ENCODE results near the gene RABGAP1L. TPM values are rescaled to one million over a fixed set of nuclear protein-coding genes. Genes with fewer than 3 reads are reported as not detected.

The RABGAP1L gene
- total and polyA plus RNA-seq, 2 of the 4 experiments (the other 2 are of a cell fraction) = 7.9 to 26.7 TPM

GRCh38 chr1:174134003-174134659 is 25.2 kb upstream of the RABGAP1L start:
- Histone ChIP-seq H4K20me1 (ENCODE audit: insufficient read depth, low read length) (no peaks in the 10 kb centered on the region), H3K23ac (ENCODE audit: low read depth, low read length) (no peak overlapping the region), H3K4me2 (ENCODE audit: low read depth, low read length) (no peak overlapping the region), H3K18ac (ENCODE audit: low read depth, low read length) (no peak overlapping the region), H2BK120ac (ENCODE audit: low read depth, low read length) (no peak overlapping the region), H3K9me3 (ENCODE audit: control insufficient read depth, insufficient read depth, low read length) (no peaks in the 10 kb centered on the region; the same call in 1 of the 2 replicates), H3K4me1 (ENCODE audit: control insufficient read depth, insufficient read depth, low read length) (no peaks in the 10 kb centered on the region), H3K79me1 (ENCODE audit: low read depth in 1 of 2, low read length in 2 of 2) (no peaks in the 10 kb centered on the region), H3K9ac (ENCODE audit: low read depth, low read length) (no peak overlapping the region), H4K5ac (ENCODE audit: low read depth, low read length) (no peak overlapping the region), H2AK9ac (replicated peaks; ENCODE audit: low read depth, low read length, poor library complexity) (no peak overlapping the region), H2AK5ac (ENCODE audit: low read depth, low read length) (no peak overlapping the region), H3K9me1 (ENCODE audit: insufficient read depth, low read length) (no peaks in the 10 kb centered on the region), H3K4ac (ENCODE audit: low read depth, low read length) (no peak overlapping the region), H3K14ac (replicated peaks; ENCODE audit: low read depth, low read length) (no peak overlapping the region), H3K27me3 (ENCODE audit: control insufficient read depth, insufficient read depth, low read length) (no peaks in the 10 kb centered on the region; the same call in 1 of the 2 replicates), H4K91ac (ENCODE audit: insufficient read depth, low read depth, low read length) (no peak overlapping the region), H2BK15ac (ENCODE audit: low read depth, low read length) (no peak overlapping the region), H2AFZ (replicated peaks; ENCODE audit: low read length, poor library complexity) (no peak overlapping the region), H2BK5ac (ENCODE audit: low read depth, low read length, poor library complexity, severe bottlenecking) (no peak overlapping the region), H3K56ac (ENCODE audit: extremely low read depth, insufficient read depth, low read length) (no peak overlapping the region), H2BK20ac (ENCODE audit: low read depth, low read length) (no peak overlapping the region), H3K36me3 (ENCODE audit: control insufficient read depth, insufficient read depth, low read length) (no peaks in the 10 kb centered on the region), H3K27ac (ENCODE audit: insufficient read depth, low read length) (no peak overlapping the region), H3K4me3 (ENCODE audit: insufficient read depth, low read depth, low read length) (no peak overlapping the region), H4K8ac (ENCODE audit: low read depth in 2 of 2, low read length in 2 of 2) (no peak overlapping the region)
- intact Hi-C loops (cut with micrococcal nuclease) (no loop called here), dilution Hi-C loops (cut with HindIII; ENCODE audit: low sequenced_read_pairs, unreplicated experiment) (no loop called here), in situ Hi-C loops (cut with MboI; ENCODE audit: low sequenced_read_pairs) (no loop called here)
- TF ChIP-seq RCOR1 (IDR thresholded peaks at IDR 0.05; ENCODE audit: insufficient replicate concordance, low read length) = no peak
- no peak for TF ChIP-seq MXI1 (IDR thresholded peaks at IDR 0.05; ENCODE audit: borderline replicate concordance, low read depth, low read length)
- TF ChIP-seq RFX5 (IDR thresholded peaks at IDR 0.05; ENCODE audit: low read depth, low read length) = no peak
- no peak for TF ChIP-seq MAZ (IDR thresholded peaks at IDR 0.05; ENCODE audit: borderline replicate concordance, low read depth, low read length)
- no peak for TF ChIP-seq POLR2A (IDR thresholded peaks at IDR 0.05; ENCODE audit: low read depth, low read length)
- no peak for TF ChIP-seq BHLHE40 (IDR thresholded peaks at IDR 0.05; ENCODE audit: low read depth, low read length)
- TF ChIP-seq, protein P1, sequence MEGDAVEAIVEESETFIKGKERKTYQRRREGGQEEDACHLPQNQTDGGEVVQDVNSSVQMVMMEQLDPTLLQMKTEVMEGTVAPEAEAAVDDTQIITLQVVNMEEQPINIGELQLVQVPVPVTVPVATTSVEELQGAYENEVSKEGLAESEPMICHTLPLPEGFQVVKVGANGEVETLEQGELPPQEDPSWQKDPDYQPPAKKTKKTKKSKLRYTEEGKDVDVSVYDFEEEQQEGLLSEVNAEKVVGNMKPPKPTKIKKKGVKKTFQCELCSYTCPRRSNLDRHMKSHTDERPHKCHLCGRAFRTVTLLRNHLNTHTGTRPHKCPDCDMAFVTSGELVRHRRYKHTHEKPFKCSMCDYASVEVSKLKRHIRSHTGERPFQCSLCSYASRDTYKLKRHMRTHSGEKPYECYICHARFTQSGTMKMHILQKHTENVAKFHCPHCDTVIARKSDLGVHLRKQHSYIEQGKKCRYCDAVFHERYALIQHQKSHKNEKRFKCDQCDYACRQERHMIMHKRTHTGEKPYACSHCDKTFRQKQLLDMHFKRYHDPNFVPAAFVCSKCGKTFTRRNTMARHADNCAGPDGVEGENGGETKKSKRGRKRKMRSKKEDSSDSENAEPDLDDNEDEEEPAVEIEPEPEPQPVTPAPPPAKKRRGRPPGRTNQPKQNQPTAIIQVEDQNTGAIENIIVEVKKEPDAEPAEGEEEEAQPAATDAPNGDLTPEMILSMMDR (conservative IDR thresholded peaks at IDR 0.05; ENCODE audit: low read depth, low read length) = no peak
- no peak for TF ChIP-seq FOS (IDR thresholded peaks at IDR 0.05; ENCODE audit: low read depth, low read length)
- TF ChIP-seq SMC3 (IDR thresholded peaks at IDR 0.05; ENCODE audit: low read depth, low read length) = no peak
- TF ChIP-seq CEBPB (IDR thresholded peaks at IDR 0.05; ENCODE audit: low read depth, low read length) = no peak
- no peak for TF ChIP-seq NFE2L2 (IDR thresholded peaks at IDR 0.05; ENCODE audit: low read depth, low read length)
- TF ChIP-seq CHD1 (IDR thresholded peaks at IDR 0.05; ENCODE audit: low read depth, low read length) = no peak
- no peak for TF ChIP-seq RAD21 (IDR thresholded peaks at IDR 0.05; ENCODE audit: low read length)
- TF ChIP-seq, protein P2, sequence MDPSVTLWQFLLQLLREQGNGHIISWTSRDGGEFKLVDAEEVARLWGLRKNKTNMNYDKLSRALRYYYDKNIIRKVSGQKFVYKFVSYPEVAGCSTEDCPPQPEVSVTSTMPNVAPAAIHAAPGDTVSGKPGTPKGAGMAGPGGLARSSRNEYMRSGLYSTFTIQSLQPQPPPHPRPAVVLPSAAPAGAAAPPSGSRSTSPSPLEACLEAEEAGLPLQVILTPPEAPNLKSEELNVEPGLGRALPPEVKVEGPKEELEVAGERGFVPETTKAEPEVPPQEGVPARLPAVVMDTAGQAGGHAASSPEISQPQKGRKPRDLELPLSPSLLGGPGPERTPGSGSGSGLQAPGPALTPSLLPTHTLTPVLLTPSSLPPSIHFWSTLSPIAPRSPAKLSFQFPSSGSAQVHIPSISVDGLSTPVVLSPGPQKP (IDR thresholded peaks at IDR 0.05; ENCODE audit: borderline replicate concordance, low read depth, low read length) = no peak
- TF ChIP-seq, protein P3, sequence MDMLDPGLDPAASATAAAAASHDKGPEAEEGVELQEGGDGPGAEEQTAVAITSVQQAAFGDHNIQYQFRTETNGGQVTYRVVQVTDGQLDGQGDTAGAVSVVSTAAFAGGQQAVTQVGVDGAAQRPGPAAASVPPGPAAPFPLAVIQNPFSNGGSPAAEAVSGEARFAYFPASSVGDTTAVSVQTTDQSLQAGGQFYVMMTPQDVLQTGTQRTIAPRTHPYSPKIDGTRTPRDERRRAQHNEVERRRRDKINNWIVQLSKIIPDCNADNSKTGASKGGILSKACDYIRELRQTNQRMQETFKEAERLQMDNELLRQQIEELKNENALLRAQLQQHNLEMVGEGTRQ (IDR thresholded peaks at IDR 0.05; ENCODE audit: low read depth, low read length) = no peak
- no peak for TF ChIP-seq MAFK (IDR thresholded peaks at IDR 0.05; ENCODE audit: low read depth, low read length)
- ChIA-PET CTCF (no interaction called here), POLR2A (ENCODE audit: unreplicated experiment) (no interaction called here)
- 83% methylated on average over 1 of the region's 3 CpGs; no CpG with 5 or more reads in 1 of the 2 experiments for WGBS, 2 experiments (ENCODE audit: extremely low coverage in 2 of 2, insufficient read length in 1 of 2)
- BruUV-seq (replicated peaks) = no TSS peak
- DNase-seq (no peak), ATAC-seq (ENCODE audit: low read depth) (no peak)
